Skeletal muscle tissue (tissue), 4 donors: ENCODE data around the gene USH1C. TPM values are rescaled to one million over a fixed set of nuclear protein-coding genes. Genes with fewer than 3 reads are reported as not detected.

Experiments used
- H3K27ac ChIP-seq: one replicate; pipeline ENCODE4 v1.7.0; 2013; ENCODE audit warnings: mild to moderate bottlenecking, low read depth, low read length, inconsistent platforms
- H3K27me3 ChIP-seq, 3 donors: one replicate each; pipeline ENCODE4 v1.7.0; 2013; ENCODE audit warnings: low read length in 3 of 3; ENCODE audit not compliant: control insufficient read depth in 3 of 3, insufficient read depth in 3 of 3
- H3K36me3 ChIP-seq, 3 donors: one replicate each; pipeline ENCODE4 v1.7.0; 2013; ENCODE audit warnings: low read length in 3 of 3; ENCODE audit not compliant: control insufficient read depth in 3 of 3, insufficient read depth in 3 of 3
- H3K4me1 ChIP-seq, 3 donors: one replicate each; pipeline ENCODE4 v1.7.0; 2013; ENCODE audit warnings: low read length in 3 of 3, mild to moderate bottlenecking in 3 of 3; ENCODE audit not compliant: control insufficient read depth in 3 of 3, insufficient read depth in 3 of 3
- H3K4me3 ChIP-seq, 3 donors: one replicate each; pipeline ENCODE4 v1.7.0; 2013; ENCODE audit warnings: low read length in 3 of 3
- H3K9ac ChIP-seq, 3 donors: one replicate each; pipeline ENCODE4 v1.7.0; 2013; ENCODE audit warnings: low read length in 3 of 3, mild to moderate bottlenecking in 3 of 3, moderate library complexity in 2 of 3, low read depth in 1 of 3
- H3K9me3 ChIP-seq, 3 donors: one replicate each; pipeline ENCODE4 v1.7.0; 2013; ENCODE audit warnings: low read length in 3 of 3; ENCODE audit not compliant: control insufficient read depth in 3 of 3
- total RNA-seq: library from RNA; depleted of rRNA; stranded (reverse); fragments of >200 nt; gene quantifications from one replicate; pipeline ENCODE4 v1.2.3, GENCODE V29; 2014
- donor health status: Osteomylitis.

The USH1C gene
- total RNA-seq, 1 donor from 2014 or later: not detected

DNA sequence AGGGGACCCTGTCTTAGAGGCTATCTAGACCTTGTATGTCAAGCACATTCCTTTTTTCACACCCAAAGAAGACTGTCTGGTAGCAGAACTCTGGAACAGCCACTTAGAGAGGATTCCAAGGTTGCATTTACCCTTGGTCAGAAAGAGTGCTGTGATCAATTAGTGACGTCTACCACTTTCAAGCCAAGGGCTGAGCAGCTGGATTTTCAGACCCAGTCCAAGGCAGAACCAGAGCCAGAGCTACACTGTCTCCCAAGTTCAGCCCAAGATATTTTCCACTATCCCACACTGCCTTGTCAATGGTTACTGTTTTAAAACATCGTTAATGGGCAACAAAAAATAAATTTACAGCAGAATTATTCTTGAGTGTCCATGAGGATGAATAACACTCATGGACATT lies 91.5 kb downstream of the USH1C start:
- H3K4me1 ChIP-seq: no peaks in the 10 kb centered on the region
- H3K36me3 ChIP-seq: no peaks in the 10 kb centered on the region
- H3K4me3 ChIP-seq: no peak overlapping the region
- H3K27me3 ChIP-seq: no peaks in the 10 kb centered on the region
- H3K9ac ChIP-seq: no peak overlapping the region
- H3K27ac ChIP-seq: no peak overlapping the region
- no peaks in the 10 kb centered on the region for H3K9me3 ChIP-seq

GRCh38 chr11:17449158-17449557 lies 95.1 kb downstream of the USH1C start:
- Histone ChIP-seq H3K4me3 (no peak overlapping the region), H3K9me3 (no peaks in the 10 kb centered on the region), H3K27me3 (peaks cover 0 to 3% (median 0%) of the 10 kb centered on the region in 3 donors), H3K36me3 (no peaks in the 10 kb centered on the region), H3K9ac (no peak overlapping the region), H3K4me1 (peaks cover 0 to 2% (median 0%) of the 10 kb centered on the region in 3 donors), H3K27ac (no peak overlapping the region)

- H3K27ac ChIP-seq: no peak overlapping the region
- no peak overlapping the region for H3K4me3 ChIP-seq
- no peaks in the 10 kb centered on the region for H3K9me3 ChIP-seq
- H3K9ac ChIP-seq: no peak overlapping the region
- H3K4me1 ChIP-seq: peaks cover 0 to 7% (median 7%) of the 10 kb centered on the region in 3 donors
- no peaks in the 10 kb centered on the region for H3K36me3 ChIP-seq
- H3K27me3 ChIP-seq: peaks cover 0 to 4% (median 0%) of the 10 kb centered on the region in 3 donors
Measured at GRCh38 chr11:17446482-17446881, 97.7 kb downstream of the USH1C start.

- Histone ChIP-seq H3K4me1 (peaks cover 0 to 7% (median 7%) of the 10 kb centered on the region in 3 donors), H3K36me3 (no peaks in the 10 kb centered on the region), H3K4me3 (no peak overlapping the region), H3K9me3 (no peaks in the 10 kb centered on the region), H3K27me3 (peaks cover 0 to 4% (median 4%) of the 10 kb centered on the region in 3 donors), H3K27ac (no peak overlapping the region), H3K9ac (no peak overlapping the region)
Measured at GRCh38 chr11:17445240-17445795, 98.9 kb downstream of the USH1C start.

- no peaks in the 10 kb centered on the region for H3K9me3 ChIP-seq
- H3K4me1 ChIP-seq: peaks cover 0 to 7% (median 7%) of the 10 kb centered on the region in 3 donors
- peaks cover 0 to 11% (median 4%) of the 10 kb centered on the region in 3 donors for H3K27me3 ChIP-seq
- no peak overlapping the region for H3K27ac ChIP-seq
- no peak overlapping the region for H3K4me3 ChIP-seq
- no peak overlapping the region for H3K9ac ChIP-seq
- no peaks in the 10 kb centered on the region for H3K36me3 ChIP-seq
Measured at GRCh38 chr11:17443926-17444690, 100.1 kb downstream of the USH1C start.

Other genes with a start within 250 kb of the USH1C start
- 0.52 TPM for gene NCR3LG1, start 192.6 kb downstream of the USH1C start, total RNA-seq
- 28.2 TPM for gene KCNJ11, start 155.8 kb downstream of the USH1C start, total RNA-seq
- 3.7 TPM for gene ABCC8, start 67.6 kb downstream of the USH1C start, total RNA-seq
- gene OTOG, start 2.8 kb upstream of the USH1C start, total RNA-seq: under 0.01 TPM
- 22.4 TPM for gene MYOD1, start 175.2 kb upstream of the USH1C start, total RNA-seq
- gene KCNC1, start 190.4 kb upstream of the USH1C start, total RNA-seq: under 0.01 TPM